Measurements from ENCODE around the gene NFS1. TPM values are rescaled to one million over a fixed set of nuclear protein-coding genes. Genes with fewer than 3 reads are reported as not detected.

NFS1 gene
- total RNA-seq, 2 experiments from 2014 or later, result 28.3 to 30.8 TPM

DNA sequence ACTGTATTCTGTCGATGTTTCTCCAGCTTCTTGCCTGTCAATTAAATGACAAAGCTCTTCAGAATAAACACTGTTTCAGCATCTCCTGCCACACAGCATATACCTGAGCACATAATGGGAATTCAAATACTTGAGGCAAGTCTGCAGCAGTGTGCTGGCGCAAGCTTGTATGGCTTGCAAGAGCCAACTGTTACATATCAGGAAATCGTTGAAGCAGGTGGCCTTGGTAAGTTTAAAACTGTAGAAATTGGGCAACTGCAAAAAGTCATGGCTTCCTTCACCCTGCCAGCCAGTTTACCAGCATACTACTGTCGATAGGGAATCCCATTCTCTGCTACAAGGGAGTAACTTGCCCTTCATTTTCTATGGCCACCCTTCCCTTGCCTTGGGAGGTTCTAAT is 57.4 kb downstream of the NFS1 start:
- Mint-ChIP-seq H3K4me3 (no peak overlapping the region), H3K4me1 (peaks cover 26% of the 10 kb centered on the region), H3K36me3 (ENCODE audit: low read depth) (peaks cover 8% of the 10 kb centered on the region), H3K9me3 (no peaks in the 10 kb centered on the region), H3K27me3 (no peaks in the 10 kb centered on the region), H3K27ac (no peak overlapping the region)
- no peak for DNase-seq
- ChIA-PET POLR2A (interaction anchor here (0.6 to 1.4 kb wide), 2 partner anchors 23 to 195 kb away, joined by 3 read pairs; partner anchors contain the start of genes CPNE1 and RBM12), CTCF (interaction anchor here (0.8 kb wide), 1 partner anchor 22 kb away, joined by 3 read pairs; no protein-coding TSS in a partner anchor)

DNA sequence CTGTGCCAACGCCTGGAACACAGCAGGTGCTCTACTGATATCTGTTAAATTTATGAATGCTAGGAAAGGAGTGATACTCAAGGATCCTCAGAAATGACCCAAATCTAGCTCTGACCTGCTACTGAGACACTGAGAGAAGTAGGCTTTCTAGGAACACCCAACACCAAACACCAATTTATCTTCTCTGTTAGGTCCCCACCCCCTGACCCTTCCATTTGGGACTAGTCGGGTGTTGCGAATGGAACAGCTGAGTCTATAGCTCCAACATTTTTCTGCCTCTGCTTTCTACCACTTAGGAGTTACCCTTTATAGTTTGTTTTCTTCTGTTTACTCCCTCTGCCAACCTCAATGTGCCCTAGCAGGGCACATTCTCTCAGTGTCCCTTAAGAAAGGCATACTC is 58.4 kb downstream of the NFS1 start:
- no peak overlapping the region for H3K27ac Mint-ChIP-seq
- ChIA-PET POLR2A (no interaction called here), CTCF (interaction anchor here (1.4 kb wide), 1 partner anchor 313 kb away, joined by 3 read pairs; the partner anchor contains the start of gene SCAND1)
- H3K36me3 Mint-ChIP-seq (ENCODE audit: low read depth), result peaks cover 11% of the 10 kb centered on the region
- no peak overlapping the region for H3K4me3 Mint-ChIP-seq
- H3K4me1 Mint-ChIP-seq, result peaks cover 23% of the 10 kb centered on the region
- H3K27me3 Mint-ChIP-seq, result no peaks in the 10 kb centered on the region
- DNase-seq, result no peak
- H3K9me3 Mint-ChIP-seq, result no peaks in the 10 kb centered on the region

DNA sequence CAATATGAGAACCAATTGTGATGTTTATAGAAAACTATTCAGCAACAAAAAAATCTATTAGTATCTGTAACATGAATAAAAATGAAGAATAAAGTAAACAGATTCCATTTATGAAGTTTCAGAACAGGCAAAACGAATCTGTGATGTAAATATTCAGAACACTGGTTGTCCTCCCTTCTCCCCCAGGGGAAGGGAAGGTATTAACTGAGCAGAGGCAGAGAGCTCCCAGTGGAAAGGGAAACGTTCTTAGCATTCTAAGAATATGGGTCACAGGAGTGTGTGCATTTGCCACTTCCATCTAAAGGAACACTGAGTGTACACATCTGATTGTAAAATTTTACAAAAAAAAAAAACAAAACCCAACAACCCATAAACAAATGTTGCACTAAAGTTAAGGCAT is 60.4 kb downstream of the NFS1 start:
- DNase-seq, result no peak
- Mint-ChIP-seq H3K4me3 (no peak overlapping the region), H3K9me3 (no peaks in the 10 kb centered on the region), H3K4me1 (peaks cover 18% of the 10 kb centered on the region), H3K27me3 (no peaks in the 10 kb centered on the region), H3K36me3 (ENCODE audit: low read depth) (peaks cover 3% of the 10 kb centered on the region), H3K27ac (no peak overlapping the region)
- ChIA-PET CTCF (no interaction called here), POLR2A (interaction anchor here (1.7 kb wide), 1 partner anchor 20 kb away, joined by 5 read pairs; no protein-coding TSS in a partner anchor)

DNA sequence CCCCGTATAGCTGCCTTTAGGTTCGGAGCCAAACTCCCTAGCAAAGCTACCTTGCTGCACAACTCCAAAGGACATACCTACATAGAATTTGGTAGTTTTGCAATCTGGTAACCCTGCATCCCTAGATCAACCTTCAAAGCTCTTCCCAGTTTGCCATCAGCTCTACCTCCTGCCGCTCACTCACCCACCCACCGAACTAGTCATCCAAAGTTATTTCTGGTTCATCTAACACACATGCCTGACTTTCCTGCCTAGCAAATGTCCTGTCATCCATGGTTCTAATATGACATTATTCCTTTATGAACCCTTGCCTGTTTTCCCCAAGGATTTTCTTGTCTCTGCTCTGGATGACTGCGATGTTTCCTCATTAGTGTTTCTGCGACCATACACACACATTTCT is 61.9 kb downstream of the NFS1 start:
- H3K27ac Mint-ChIP-seq, result no peak overlapping the region
- no peak for DNase-seq
- ChIA-PET POLR2A (interaction anchor here (1.3 to 1.9 kb wide), 2 partner anchors 17 to 105 kb away, joined by 4 read pairs; partner anchors contain the start of gene RBM39), CTCF (no interaction called here)
- no peaks in the 10 kb centered on the region for H3K9me3 Mint-ChIP-seq
- H3K4me1 Mint-ChIP-seq, result peaks cover 15% of the 10 kb centered on the region
- no peaks in the 10 kb centered on the region for H3K27me3 Mint-ChIP-seq
- peaks cover 7% of the 10 kb centered on the region for H3K36me3 Mint-ChIP-seq (ENCODE audit: low read depth)
- H3K4me3 Mint-ChIP-seq, result no peak overlapping the region

DNA sequence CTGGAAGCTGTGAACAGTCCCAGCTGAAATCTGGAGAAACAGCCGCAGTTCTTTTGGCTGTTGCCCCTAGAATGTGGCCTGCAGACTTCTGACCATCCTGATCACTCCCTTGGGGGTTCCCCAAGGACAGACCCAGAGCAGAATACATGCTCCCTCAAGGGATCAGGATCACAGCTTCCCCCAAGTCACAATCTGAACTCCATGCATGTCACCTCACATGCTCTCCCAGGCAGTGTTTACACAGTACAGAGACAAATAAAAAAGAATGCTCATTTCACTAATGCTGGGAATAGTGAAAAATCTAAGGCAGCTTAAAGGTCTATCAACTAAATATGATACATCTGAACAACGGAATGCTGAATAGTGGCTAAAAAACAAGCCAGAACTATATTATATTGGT is 63.1 kb downstream of the NFS1 start:
- no peak for DNase-seq
- peaks cover 15% of the 10 kb centered on the region for H3K4me1 Mint-ChIP-seq
- ChIA-PET CTCF (interaction anchor here (0.6 kb wide), 1 partner anchor 119 kb away, joined by 4 read pairs; no protein-coding TSS in a partner anchor), POLR2A (interaction anchor here (1.1 to 2.1 kb wide), 2 partner anchors 16 to 28 kb away, joined by 3 to 5 read pairs; no protein-coding TSS in a partner anchor)
- no peak overlapping the region for H3K27ac Mint-ChIP-seq
- H3K9me3 Mint-ChIP-seq, result no peaks in the 10 kb centered on the region
- H3K4me3 Mint-ChIP-seq, result no peak overlapping the region
- H3K27me3 Mint-ChIP-seq, result no peaks in the 10 kb centered on the region
- peaks cover 14% of the 10 kb centered on the region for H3K36me3 Mint-ChIP-seq (ENCODE audit: low read depth)

DNA sequence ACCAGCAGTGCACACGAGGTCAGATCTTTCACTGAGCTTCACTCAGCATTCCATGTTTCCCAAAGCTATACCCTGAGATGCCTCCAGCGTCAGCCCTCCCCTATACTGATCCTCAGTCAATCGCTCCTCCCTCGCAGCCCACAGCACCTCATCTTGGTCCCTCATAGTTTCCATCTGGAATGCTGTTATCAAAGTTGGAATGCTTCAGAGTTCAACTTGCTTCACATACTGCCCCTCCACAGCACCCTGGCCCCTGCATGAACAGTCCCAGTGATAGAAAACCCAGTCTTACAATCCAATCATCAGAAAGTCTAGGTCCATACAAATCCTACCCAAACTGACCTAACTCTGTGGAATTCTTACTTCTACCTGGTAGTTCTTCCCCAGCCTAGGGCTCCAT is 63.5 kb downstream of the NFS1 start:
- ChIA-PET CTCF (interaction anchor here (0.6 kb wide), 1 partner anchor 118 kb away, joined by 4 read pairs; no protein-coding TSS in a partner anchor), POLR2A (interaction anchor here (1.1 to 2.1 kb wide), 2 partner anchors 16 to 28 kb away, joined by 3 to 5 read pairs; no protein-coding TSS in a partner anchor)
- Mint-ChIP-seq H3K4me1 (peaks cover 12% of the 10 kb centered on the region), H3K4me3 (no peak overlapping the region), H3K9me3 (no peaks in the 10 kb centered on the region), H3K27ac (no peak overlapping the region), H3K36me3 (ENCODE audit: low read depth) (peaks cover 14% of the 10 kb centered on the region), H3K27me3 (no peaks in the 10 kb centered on the region)
- no peak for DNase-seq

DNA sequence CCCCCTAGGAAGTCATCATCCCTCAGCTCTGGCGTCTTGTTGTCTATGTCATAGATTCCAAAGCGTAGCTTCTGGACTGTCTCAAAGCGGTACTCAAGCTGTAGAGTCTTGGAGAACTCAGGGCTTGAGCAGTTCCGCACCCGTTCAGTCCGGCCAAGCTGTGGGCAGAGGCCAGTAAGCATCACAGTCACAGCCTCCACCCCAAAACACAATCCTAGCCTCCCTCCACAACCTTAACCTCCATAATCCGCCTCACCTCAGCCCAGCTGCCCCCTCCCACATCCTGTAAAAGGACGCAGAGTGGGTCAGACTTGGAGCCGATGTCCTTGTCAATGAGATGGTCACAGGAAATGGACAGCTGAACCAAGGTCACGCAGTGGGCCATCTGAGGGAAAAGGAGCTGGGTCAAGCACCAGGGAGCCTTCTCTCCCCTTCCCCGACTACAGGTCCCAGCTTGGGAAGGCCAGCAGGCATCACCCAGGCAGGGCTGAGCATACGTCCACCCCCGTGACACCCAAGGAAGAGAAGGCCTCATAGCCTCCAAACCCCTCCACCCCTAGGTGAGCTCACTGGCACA is 66.5 kb downstream of the NFS1 start:
- H3K27ac Mint-ChIP-seq, result no peak overlapping the region
- POLR2A ChIA-PET, result no interaction called here
- CTCF ChIA-PET, result interaction anchor here (1.2 kb wide), 1 partner anchor 14 kb away, joined by 3 read pairs; no protein-coding TSS in a partner anchor

DNA sequence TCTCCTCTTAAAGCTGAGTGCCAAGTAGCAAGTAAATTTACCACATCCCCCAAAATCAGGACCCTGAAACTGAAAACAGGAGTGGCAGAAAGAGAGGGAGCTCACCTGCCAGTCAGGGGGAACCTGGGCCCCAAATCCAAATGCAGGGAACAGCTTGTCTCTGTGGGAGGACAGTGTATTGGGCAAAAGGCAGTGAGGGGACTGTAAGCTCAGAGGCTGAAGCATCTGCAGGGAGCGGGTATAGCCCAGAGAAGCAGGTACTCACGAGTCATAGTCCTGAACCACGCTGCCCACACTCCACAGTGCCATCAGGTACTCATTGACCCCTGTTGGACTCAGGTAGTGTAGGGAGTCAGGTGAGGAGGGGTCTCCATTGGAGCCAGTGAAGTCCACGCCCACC is 68.5 kb downstream of the NFS1 start:
- Mint-ChIP-seq H3K4me3 (no peak overlapping the region), H3K27ac (no peak overlapping the region), H3K27me3 (no peaks in the 10 kb centered on the region), H3K4me1 (peaks cover 3% of the 10 kb centered on the region), H3K9me3 (no peaks in the 10 kb centered on the region), H3K36me3 (ENCODE audit: low read depth) (peaks cover 44% of the 10 kb centered on the region)
- ChIA-PET CTCF (no interaction called here), POLR2A (interaction anchor here (1.6 to 2.6 kb wide), 2 partner anchors 12 to 14 kb away, joined by 6 to 11 read pairs; partner anchors contain the start of gene SPAG4)
- no peak for DNase-seq

More for the DNA sequence above, 66.5 kb downstream of the NFS1 start:
- Mint-ChIP-seq H3K4me3 (no peak overlapping the region), H3K36me3 (ENCODE audit: low read depth) (peaks cover 29% of the 10 kb centered on the region), H3K27me3 (no peaks in the 10 kb centered on the region), H3K4me1 (peaks cover 4% of the 10 kb centered on the region), H3K9me3 (no peaks in the 10 kb centered on the region)
- DNase-seq, result no peak

DNA sequence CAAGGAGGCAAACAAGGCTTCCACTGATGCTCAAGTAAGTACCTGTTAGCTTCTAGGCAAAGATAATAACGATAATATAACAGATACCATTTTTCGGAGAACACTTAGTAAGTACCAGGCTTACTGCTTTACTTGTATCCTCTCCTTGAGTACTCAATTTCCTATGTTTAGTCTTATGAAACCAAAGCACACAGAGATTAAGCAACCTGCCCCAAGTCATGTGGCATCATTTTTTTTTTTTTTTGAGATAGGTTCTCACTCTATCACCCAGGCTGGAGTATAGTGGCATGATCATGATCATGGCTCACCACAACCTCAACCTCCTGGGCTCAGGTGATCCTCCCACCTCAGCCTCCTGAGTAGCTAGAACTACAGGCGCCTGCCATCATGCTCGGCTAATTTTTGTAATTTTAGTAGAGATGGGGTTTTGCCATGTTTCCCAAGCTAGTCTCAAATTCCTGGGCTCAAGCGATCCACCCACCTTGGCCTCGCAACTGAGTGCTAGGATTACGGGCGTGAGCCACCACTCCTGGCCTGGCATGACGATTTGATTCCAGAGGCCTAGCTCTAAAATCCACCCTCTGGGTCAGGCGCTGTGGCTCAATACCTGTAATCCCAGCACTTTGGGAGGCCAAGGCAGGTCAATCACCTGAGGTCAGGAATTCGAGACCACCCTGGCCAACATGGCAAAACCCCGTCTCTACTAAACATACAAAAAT is 69.6 kb downstream of the NFS1 start:
- Mint-ChIP-seq H3K36me3 (ENCODE audit: low read depth) (peaks cover 48% of the 10 kb centered on the region), H3K27me3 (no peaks in the 10 kb centered on the region), H3K4me1 (no peaks in the 10 kb centered on the region), H3K27ac (no peak overlapping the region), H3K4me3 (no peak overlapping the region), H3K9me3 (no peaks in the 10 kb centered on the region)
- no peak for DNase-seq
- CTCF ChIA-PET, result interaction anchor here (0.6 to 1.1 kb wide), 3 partner anchors 29 to 1880 kb away, joined by 3 to 5 read pairs (median 3); no protein-coding TSS in a partner anchor
- POLR2A ChIA-PET, result interaction anchor here (1.0 to 2.6 kb wide), 4 partner anchors 11 to 14 kb away, joined by 4 to 11 read pairs (median 4); partner anchors contain the start of gene SPAG4

DNA sequence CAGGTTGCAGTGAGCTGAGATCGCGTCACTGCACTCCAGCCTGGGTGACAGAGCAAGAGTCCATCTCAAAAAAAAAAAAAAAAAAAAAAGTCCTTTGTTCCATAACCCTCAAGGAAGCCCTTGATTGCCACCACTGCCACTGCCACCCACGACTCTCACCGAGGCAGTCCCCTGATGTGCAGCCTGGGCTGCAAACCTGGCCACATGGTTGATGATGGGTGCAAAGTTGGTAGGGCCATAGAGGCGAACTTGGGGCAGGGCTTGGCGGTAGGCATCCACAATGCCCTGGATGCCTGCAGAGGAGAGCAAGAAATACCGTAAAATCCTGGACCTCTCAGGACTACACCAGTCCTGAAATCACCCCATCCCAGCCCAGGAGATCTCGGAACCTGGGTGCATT is 72.0 kb downstream of the NFS1 start:
- ChIA-PET POLR2A (interaction anchor here (1.4 kb wide), 1 partner anchor 36 kb away, joined by 3 read pairs; no protein-coding TSS in a partner anchor), CTCF (interaction anchor here (0.8 kb wide), 1 partner anchor 8 kb away, joined by 3 read pairs; no protein-coding TSS in a partner anchor)
- no peaks in the 10 kb centered on the region for H3K27me3 Mint-ChIP-seq
- no peaks in the 10 kb centered on the region for H3K9me3 Mint-ChIP-seq
- H3K36me3 Mint-ChIP-seq (ENCODE audit: low read depth), result peaks cover 43% of the 10 kb centered on the region
- H3K4me1 Mint-ChIP-seq, result no peaks in the 10 kb centered on the region
- no peak for DNase-seq
- no peak overlapping the region for H3K27ac Mint-ChIP-seq
- H3K4me3 Mint-ChIP-seq, result no peak overlapping the region

DNA sequence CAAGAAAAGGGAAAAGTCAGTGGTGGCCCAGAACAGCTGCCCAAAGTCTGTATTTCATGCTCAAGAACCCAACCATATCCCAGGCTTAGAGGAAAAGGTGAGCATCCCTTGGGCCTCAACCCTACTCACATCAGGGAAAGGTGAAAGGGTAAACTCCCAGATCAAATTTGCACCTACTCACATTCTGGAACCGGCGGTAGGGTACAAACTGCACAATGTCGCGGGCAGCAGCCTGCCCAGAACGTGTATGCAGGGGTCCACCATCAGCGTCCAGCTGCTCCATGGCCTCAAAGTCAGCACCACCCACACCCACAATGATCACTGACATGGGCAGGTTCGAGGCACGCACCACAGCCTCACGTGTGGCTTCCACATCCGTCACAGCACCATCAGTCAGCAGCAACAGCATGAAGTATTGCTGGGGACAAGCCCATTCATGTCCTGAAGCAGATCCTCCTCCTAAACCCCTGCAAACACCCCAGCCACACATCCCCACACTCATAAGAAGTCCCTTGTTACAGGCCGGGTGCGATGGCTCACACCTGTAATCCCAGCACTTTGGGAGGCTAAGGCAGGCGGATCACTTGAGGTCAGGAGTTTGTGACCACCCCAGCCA is 72.7 kb downstream of the NFS1 start:
- H3K27me3 Mint-ChIP-seq, result no peaks in the 10 kb centered on the region
- peaks cover 41% of the 10 kb centered on the region for H3K36me3 Mint-ChIP-seq (ENCODE audit: low read depth)
- H3K9me3 Mint-ChIP-seq, result no peaks in the 10 kb centered on the region
- ChIA-PET CTCF (no interaction called here), POLR2A (interaction anchor here (1.5 kb wide), 1 partner anchor 38 kb away, joined by 8 read pairs; the partner anchor contains the start of genes CPNE1 and RBM12)
- DNase-seq, result no peak
- no peaks in the 10 kb centered on the region for H3K4me1 Mint-ChIP-seq
- no peak overlapping the region for H3K4me3 Mint-ChIP-seq
- no peak overlapping the region for H3K27ac Mint-ChIP-seq

DNA sequence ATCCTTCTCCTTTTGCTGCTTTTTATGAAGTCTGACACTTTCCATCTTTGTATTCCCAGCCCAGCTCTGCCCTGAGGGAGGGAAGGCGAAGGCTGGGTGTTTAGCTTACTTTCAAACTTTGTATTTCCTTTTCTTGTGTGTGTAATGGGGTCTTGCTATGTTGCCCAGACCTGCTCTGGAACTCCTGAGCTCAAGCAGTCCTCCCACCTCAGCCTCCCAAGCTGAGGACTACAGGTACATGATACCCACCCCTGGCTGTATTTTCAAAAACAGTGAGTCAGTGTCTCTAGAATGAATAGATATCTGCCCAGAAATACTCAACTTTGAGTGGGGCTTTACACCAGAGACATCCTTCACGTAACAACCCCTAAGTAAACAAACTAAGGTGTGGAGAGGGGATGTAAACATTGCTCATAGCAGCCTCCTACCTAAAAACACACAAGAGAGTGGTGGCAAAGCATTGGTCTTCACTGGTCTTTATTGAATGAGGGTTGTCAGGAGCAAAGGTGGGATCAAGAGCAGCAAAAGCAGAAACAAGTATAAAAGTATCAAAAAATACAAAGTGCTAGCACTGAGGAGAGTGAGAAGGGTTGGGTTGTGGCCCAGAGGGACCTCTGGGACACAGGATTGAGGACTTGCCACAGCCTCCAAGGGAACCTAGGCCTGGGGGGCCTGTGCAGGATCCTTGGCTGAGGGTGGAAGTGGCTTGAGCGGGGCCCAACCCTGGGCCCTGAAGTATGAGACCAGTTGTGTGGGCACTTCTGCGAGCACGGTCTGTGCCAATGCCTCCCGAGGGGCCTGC is 73.4 kb downstream of the NFS1 start:
- CTCF ChIA-PET, result no interaction called here
- H3K27ac Mint-ChIP-seq, result peak overlapping the region; percentile 28
- H3K36me3 Mint-ChIP-seq (ENCODE audit: low read depth), result peaks cover 39% of the 10 kb centered on the region
- DNase-seq, result no peak
- H3K4me3 Mint-ChIP-seq, result no peak overlapping the region
- no peaks in the 10 kb centered on the region for H3K4me1 Mint-ChIP-seq
- POLR2A ChIA-PET, result interaction anchor here (1.5 kb wide), 2 partner anchors 36 to 39 kb away, joined by 4 to 8 read pairs; partner anchors contain the start of genes CPNE1 and RBM12
- H3K9me3 Mint-ChIP-seq, result no peaks in the 10 kb centered on the region
- no peaks in the 10 kb centered on the region for H3K27me3 Mint-ChIP-seq
